Activated CD4-positive, alpha-beta T cell treated with anti-CD3 and anti-CD28 coated beads, Interleukin-2, amount 50 U/mL, for 16 hours (primary cell): Measurements from ENCODE around the gene RARS1.

ENCODE experiments used
- DNase-seq: peaks from one replicate; pipeline ENCODE4 v3.0.0-alpha.2; 2020

The RARS1 gene

DNA sequence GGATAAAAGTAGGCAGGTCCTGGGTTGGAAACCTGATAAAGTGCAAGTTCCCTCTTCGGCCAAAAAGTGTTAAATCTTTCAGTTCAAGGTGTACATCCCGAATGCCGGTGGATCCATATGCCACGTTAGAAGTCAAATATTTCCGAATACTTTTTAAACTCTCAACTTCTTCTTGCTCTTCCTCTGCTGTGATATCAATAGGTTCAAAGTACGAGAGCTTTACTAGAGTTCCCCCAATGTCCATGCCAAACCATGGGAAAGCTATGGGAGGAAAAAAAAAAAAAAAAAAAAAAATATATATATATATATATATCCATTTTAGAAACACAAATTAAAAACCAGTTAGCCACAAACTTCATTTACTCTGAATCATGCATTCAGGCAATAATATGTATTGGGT lies 82.5 kb downstream of the RARS1 start:
- no peak for DNase-seq
